SH-SY5Y (cell line): ENCODE results near the gene IFNA2.

Source experiments
- GATA2 ChIP-seq: IDR thresholded peaks from 2 replicates; pipeline ENCODE4 v1.6.1; 2011; ENCODE audit warnings: mild to moderate bottlenecking, low read depth, low read length
- GATA3 ChIP-seq: IDR thresholded peaks from 2 replicates; pipeline ENCODE4 v1.6.1; 2011; ENCODE audit warnings: low read depth, mild to moderate bottlenecking, low read length, moderate library complexity

Gene IFNA2

DNA sequence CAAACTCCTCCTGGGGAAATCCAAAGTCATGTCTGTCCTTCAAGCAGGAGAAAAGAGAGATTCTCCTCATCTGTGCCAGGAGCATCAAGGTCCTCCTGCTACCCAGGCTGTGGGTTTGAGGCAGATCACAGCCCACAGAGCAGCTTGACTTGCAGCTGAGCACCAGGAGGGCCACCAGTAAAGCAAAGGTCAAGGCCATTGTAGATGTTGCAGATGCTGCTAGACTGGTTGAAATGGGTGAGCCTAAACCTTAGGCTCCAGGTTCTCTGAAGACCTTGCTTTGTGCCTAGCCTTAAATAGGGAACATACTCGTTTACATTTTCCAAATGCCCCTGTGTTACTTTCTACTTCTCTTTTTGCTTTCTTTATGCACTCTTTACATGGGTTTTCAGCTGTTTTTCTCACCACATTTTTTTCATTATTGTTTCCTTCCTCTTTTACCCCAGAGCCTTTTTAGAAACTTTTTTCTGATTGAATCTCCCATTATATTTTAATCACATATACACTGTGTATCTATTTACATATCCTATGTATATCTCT, at the start of gene IFNA2:
Gene IFNA2, minus strand, starts transcription at position 268 of the 540 bp plus-strand sequence. Its CDS starts 69 bp downstream, at position 199.
- no peak for TF ChIP-seq GATA2
- TF ChIP-seq GATA3: no peak

DNA sequence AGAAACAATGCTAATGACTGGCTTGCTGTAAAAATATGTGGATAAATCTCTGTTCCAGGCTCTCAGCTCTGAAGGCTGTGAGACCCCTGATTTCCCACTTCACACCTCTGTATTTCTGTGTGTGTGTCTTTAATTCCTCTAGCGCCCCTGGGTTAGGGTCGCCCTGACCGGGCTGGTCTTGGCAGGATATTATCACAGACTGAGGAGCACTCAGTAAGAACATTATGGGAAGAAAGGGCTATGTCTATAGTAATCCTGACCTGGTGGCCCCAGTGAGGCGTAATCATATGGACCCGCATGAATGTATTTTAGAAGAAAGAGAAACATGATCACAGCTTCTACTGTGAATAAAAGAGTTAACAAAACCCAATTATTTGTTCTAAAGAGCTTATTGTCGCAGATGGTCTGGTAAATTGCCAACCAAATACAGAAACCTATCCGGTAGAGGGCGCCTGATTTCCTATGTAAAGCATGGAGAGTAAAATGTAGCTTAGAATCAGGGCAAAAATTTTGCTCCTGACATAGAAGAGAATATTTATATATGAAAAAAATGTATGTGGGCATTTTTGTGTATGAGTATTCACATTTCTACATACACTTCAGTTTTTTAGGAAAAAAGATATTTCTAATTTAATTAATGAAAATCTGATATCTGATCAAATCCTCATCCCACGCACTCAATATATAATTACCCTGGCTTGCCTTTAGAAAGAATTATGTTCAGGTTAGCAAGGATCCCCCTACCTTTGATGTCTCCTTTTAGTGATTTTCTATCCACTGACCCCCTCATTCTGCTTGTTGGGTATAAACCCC, 49.2 kb upstream of the IFNA2 start:
- TF ChIP-seq GATA3 (no peak), GATA2 (no peak)

DNA sequence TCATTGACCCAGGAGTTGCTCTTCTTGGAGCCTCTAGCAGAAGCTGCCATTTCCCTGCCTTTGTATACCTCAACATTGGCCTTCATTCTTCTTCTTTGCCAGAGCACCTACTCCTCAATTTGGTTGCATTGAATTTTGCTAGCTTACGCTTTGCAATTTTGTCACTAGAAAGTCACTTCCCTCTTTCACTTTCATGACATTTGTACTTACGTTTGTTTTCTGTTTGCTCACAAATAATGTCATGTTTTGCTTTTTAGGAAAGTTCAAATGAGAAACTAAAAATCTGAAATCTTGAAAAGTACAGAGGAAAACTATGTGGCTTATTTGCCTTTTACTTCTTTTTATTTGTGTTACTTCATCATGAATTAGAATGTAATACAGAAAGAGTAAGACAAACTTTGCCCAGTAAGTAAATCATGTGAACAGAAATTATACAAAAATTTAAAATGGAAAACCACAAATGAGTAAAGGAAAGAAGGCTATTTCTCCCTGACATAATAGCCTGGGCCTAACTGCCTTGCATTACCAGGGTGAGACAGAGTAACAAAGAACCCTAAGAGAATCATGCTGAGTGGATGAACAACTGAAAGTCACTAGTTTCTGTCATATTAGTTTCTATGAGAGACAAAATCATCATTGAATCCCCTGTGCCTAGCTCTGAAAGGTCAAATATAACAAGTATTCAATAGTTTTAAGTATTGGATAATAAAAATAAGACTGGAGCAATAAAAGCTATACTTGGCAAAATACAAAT, 47.7 kb upstream of the IFNA2 start:
- TF ChIP-seq GATA2: no peak
- no peak for TF ChIP-seq GATA3

DNA sequence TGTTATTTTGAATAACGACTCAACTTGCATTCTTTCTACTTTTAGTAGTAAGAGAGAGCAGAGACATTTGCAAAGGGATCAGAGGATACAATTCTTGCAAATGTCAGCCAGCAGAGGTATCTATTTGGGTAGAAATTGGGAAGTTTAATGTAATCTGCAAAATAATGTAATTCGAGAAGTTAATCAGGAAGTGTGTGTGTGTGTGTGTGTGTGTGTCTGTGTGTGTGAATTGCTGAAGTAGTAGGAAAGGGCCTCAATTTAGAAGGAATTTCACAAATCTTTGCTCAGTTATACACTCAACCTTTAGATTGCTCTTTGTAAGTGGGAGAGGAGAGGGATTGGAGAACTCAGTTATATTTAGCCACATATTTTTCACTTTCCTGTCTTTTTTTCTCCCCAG, 44.0 kb upstream of the IFNA2 start:
- TF ChIP-seq GATA2 (no peak), GATA3 (no peak)

DNA sequence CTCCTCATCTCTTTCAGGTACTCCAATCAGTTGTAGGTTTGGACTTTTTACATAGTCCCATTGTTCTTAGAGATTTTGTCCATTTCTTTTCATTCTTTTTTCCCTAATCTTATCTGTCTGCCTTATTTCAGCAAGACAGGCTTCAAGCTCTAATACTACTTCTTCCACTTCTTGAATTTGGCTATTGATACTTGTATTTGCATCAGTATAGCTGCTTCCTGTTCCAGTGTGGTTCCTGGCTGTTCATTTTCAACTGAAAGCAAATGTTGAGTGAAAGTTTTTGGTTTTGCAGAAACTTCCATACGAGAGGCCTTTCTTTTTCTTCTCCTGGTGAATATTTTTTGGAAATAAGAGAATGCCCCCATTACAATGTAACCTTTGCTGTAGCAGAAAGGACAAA, 43.0 kb upstream of the IFNA2 start:
- TF ChIP-seq GATA2: no peak
- TF ChIP-seq GATA3: no peak

DNA sequence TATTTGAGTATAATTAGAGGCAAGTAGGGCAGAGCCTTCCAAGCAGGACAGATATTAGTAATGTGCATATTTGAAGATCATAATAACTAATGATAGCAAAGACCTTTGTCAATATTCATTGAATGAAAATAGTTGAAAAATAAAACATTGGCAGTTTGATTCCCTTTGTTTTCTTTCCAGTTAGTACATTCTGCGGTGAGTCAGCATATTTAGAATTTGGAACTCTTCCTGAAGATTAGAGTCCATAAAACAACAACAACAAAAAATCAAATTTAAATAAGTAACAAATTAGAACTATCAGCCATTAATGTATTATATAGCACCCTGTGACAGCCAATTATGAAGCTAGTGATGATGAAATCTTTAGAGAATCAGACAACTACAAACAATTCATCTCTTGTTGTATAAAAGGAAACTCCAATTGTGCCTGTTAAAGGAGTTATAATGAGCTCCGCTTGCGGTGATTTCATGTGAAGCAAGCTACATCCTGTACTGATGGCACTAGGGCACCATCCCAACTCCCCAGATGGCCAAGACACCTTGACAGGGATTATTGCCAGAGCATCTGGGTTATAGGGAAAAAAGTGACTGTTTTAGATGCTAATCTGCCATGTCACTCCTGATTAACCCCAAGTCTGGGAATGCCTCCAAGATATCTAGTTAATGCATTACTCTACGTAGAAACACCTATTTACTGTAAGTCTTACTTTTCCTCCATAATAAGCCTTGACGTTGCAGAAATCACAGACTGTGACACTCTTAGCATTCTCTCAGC, 30.5 kb upstream of the IFNA2 start:
- TF ChIP-seq GATA2 (no peak), GATA3 (no peak)

DNA sequence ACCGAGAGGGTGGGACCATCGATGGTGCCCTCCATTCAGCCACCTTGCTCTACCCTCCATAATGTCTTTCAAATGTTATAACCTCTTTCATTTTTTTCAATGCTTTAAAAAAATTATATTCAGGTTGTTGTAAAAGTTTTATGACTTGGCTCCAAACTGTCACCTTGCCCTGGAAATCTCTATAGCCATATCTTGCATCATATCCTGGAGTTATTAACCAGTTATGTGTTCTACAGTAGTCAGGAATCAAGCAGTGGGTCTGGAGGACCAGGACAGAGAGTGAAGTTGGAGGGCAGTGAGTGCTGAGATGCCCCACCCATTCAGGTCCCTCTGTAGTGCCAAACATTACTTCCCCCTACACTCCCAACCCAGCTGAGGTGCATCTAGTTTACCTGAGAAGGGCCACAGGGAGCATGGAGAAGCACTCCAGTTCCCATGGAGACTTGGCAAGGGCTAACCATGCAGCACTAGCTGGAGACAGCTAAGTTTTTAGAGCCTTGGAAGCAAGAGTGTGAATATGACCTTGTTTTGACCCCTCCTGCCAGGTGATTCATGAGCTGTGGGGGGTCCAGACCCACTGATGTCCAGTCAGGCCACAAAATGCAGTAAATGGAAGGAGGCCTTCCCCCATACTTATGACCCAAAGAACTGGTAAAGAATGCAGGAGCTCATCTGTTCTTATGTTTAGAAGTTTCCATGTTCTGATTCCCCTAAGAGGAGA, 29.2 kb upstream of the IFNA2 start:
- TF ChIP-seq GATA2 (no peak), GATA3 (no peak)

DNA sequence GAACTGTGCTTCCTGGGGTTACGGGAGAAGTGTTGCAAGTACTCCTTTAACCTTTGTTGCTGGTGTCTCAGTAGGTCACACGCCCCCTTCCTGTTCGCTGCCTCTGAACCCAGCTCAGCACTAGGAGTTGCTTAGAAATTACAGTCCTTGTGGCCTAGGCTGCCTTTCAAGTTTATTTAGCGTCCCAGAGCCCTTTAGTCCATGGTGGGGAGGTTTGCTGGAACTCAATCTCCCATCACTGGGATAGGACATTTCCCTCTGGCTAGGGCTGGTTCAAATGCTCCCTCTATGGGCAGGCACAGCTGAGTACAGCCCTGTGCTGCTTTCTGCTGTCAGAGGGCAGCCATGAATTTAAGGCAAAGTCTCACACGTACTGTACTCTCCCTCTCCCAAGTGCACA, 28.4 kb upstream of the IFNA2 start:
- no peak for TF ChIP-seq GATA3
- no peak for TF ChIP-seq GATA2

DNA sequence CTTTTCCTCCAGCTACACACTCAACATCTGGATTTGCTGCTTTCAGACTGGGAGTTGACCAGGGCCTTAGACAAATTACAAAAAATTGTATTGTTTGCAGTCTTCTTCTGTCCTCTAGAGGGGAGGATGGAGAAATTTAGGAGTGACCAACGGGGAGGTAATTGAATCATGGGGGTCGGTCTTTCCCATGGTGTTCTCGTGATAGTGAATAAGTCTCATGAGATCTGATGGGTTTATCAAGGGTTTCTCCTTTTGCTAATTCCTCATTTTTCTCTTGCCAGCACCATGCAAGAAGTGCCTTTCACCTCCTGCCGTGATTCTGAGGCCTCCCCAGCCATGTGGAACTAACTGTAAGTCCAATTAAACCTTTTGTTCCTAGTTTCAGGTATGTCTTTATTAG, 28.0 kb upstream of the IFNA2 start:
- no peak for TF ChIP-seq GATA3
- no peak for TF ChIP-seq GATA2

DNA sequence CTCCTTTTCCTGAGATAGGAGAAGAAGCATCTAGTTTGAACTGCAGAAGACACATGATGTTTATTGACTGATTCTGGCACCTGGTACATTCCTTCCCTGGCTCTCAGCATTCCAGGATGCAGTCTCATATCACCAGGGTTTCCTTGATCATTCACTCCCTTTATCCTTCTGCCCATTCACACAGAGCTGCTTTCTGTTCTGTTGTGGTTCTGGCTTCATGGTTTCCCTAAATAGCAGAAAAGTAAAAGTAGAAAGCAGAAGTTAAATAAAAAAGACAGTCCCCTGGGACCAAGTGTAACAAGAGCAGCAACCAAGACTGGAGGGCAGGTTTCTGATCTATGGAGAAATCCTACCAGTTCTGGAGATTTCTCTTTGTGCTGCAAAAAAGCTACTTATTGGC, 26.9 kb upstream of the IFNA2 start:
- TF ChIP-seq GATA3: no peak
- no peak for TF ChIP-seq GATA2

DNA sequence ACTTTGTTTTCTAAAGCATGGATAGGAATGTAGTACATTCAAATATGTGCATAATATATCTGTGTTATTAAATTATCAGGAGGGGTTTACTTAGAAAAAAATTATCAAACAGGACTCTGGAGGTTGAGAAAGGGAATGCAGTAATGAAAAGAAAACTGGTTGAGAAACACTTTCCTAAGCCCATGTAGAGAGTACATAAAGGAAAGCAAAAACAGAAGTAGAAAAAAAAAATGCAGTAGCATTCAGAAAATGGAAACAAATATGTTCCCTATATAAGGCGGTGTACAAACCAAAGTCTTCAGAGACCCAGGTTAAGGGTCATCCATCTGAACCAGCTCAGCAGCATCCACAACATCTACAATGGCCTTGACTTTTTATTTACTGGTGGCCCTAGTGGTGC, 23.6 kb upstream of the IFNA2 start, which contains the start of gene IFNA8:
Gene IFNA8, plus strand, starts transcription at position 301 of the 400 bp plus-strand sequence. Its CDS starts 60 bp downstream, at position 361.
- TF ChIP-seq GATA3: no peak
- TF ChIP-seq GATA2: no peak

DNA sequence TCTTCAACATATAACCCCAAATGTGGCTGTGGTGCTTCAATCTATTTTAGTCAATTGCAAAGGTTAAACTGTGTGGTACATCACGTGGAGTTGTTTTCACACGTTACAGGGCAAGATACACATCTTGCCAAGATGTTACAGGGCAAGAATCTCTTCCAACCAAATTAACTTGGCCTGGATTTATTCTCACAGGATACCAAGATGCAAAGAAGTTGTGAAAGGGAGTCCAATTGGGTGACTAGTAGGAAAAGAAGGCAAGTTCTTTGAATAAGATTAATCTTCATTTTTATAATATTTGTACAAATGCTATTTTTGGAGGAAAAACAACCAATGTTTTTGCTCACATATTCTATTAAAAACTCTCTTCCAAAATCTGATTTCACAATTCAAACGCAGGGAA, 18.9 kb upstream of the IFNA2 start:
- no peak for TF ChIP-seq GATA2
- TF ChIP-seq GATA3: no peak
